Mesenchymal stem cell (in vitro differentiated cells and primary cell): ENCODE data around the gene PARP16.
A peak's percentile ranks its signal among the peaks of the same experiment; 100 is the strongest.

ENCODE experiments used
- DNase-seq: peaks from one replicate; pipeline ENCODE4 v3.0.0-alpha.2; 2013
- H2AFZ ChIP-seq: one replicate; pipeline ENCODE4 v1.6.1; 2013; ENCODE audit warnings: low read depth, mild to moderate bottlenecking, control low read depth, inconsistent platforms, low read length, moderate library complexity
- H2AK5ac ChIP-seq: 2 replicates; pipeline ENCODE4 v1.6.1; 2013; ENCODE audit warnings: low read length, moderate library complexity, mild to moderate bottlenecking, inconsistent platforms; ENCODE audit not compliant: severe bottlenecking
- H2BK120ac ChIP-seq: one replicate; pipeline ENCODE4 v1.6.1; 2013; ENCODE audit warnings: low read depth, mild to moderate bottlenecking, inconsistent platforms, low read length, moderate library complexity
- H2BK12ac ChIP-seq, 2 experiments: one replicate each; pipeline ENCODE4 v1.6.1; 2013; ENCODE audit warnings: inconsistent platforms in 2 of 2, low read length in 2 of 2, mild to moderate bottlenecking in 2 of 2, moderate library complexity in 2 of 2, control low read depth in 1 of 2
- H2BK15ac ChIP-seq: one replicate; pipeline ENCODE4 v1.6.1; 2013; ENCODE audit warnings: mild to moderate bottlenecking, low read depth, inconsistent platforms; ENCODE audit not compliant: poor library complexity, severe bottlenecking
- H2BK5ac ChIP-seq: 2 replicates; pipeline ENCODE4 v1.6.1; 2013; ENCODE audit warnings: low read depth, mild to moderate bottlenecking, low read length, control low read depth, inconsistent platforms; ENCODE audit not compliant: poor library complexity, severe bottlenecking
- H3K14ac ChIP-seq, 2 experiments: one replicate each; pipeline ENCODE4 v1.6.1; 2013; ENCODE audit warnings: inconsistent platforms in 2 of 2, low read length in 2 of 2, control low read depth in 1 of 2, mild to moderate bottlenecking in 1 of 2, moderate library complexity in 1 of 2
- H3K18ac ChIP-seq, 2 experiments: one replicate each; pipeline ENCODE4 v1.6.1; 2013; ENCODE audit warnings: inconsistent platforms in 2 of 2, low read length in 2 of 2, control low read depth in 1 of 2, low read depth in 1 of 2, mild to moderate bottlenecking in 1 of 2
- H3K23ac ChIP-seq, 2 experiments: one replicate each; pipeline ENCODE4 v1.6.1; 2013; ENCODE audit warnings: inconsistent platforms in 2 of 2, low read length in 2 of 2, mild to moderate bottlenecking in 2 of 2, moderate library complexity in 2 of 2, control low read depth in 1 of 2
- H3K27ac ChIP-seq: 2 replicates; pipeline ENCODE4 v1.5.1; 2013; ENCODE audit warnings: mild to moderate bottlenecking, moderate library complexity, low read length, control low read depth, inconsistent platforms; ENCODE audit not compliant: poor library complexity, severe bottlenecking
- H3K27me3 ChIP-seq, 2 experiments: 2 replicates each; pipeline versions ENCODE4 v1.6.1 to v1.7.0; 2013; ENCODE audit warnings: low read length in 2 of 2, mild to moderate bottlenecking in 2 of 2, moderate library complexity in 2 of 2, control low read depth in 1 of 2, inconsistent platforms in 1 of 2; ENCODE audit not compliant: control insufficient read depth in 1 of 2, insufficient read depth in 1 of 2
- H3K36me3 ChIP-seq, 2 experiments: 2 replicates each; pipeline versions ENCODE4 v1.6.1 to v1.7.0; 2013; ENCODE audit warnings: low read length in 2 of 2, control low read depth in 1 of 2, inconsistent platforms in 1 of 2, low read depth in 1 of 2, mild to moderate bottlenecking in 1 of 2; ENCODE audit not compliant: insufficient read depth in 2 of 2, control insufficient read depth in 1 of 2
- H3K4ac ChIP-seq, 2 experiments: one replicate each; pipeline ENCODE4 v1.6.1; 2013; ENCODE audit warnings: inconsistent platforms in 2 of 2, low read length in 2 of 2, mild to moderate bottlenecking in 2 of 2, moderate library complexity in 2 of 2, control low read depth in 1 of 2, low read depth in 1 of 2
- H3K4me1 ChIP-seq: 2 replicates; pipeline ENCODE4 v1.6.1; 2013; ENCODE audit warnings: low read depth, low read length, control low read depth; ENCODE audit not compliant: control insufficient read depth, insufficient read depth
- H3K4me2 ChIP-seq: 2 replicates; pipeline ENCODE4 v1.6.1; 2013; ENCODE audit warnings: low read length, mild to moderate bottlenecking, inconsistent platforms; ENCODE audit not compliant: poor library complexity, severe bottlenecking
- H3K4me3 ChIP-seq, 2 experiments: 2 replicates each; pipeline versions ENCODE4 v1.5.1 to v1.7.0; 2013; ENCODE audit warnings: low read length in 2 of 2, mild to moderate bottlenecking in 2 of 2, control low read depth in 1 of 2, low read depth in 1 of 2; ENCODE audit not compliant: insufficient read depth in 1 of 2
- H3K79me1 ChIP-seq: replicated peaks from 2 replicates; pipeline ENCODE4 v1.6.1; 2013; ENCODE audit warnings: mild to moderate bottlenecking, control low read depth, low read length, inconsistent platforms; ENCODE audit not compliant: poor library complexity, severe bottlenecking
- H3K9ac ChIP-seq: 2 replicates; pipeline ENCODE4 v1.7.0; 2013; ENCODE audit warnings: mild to moderate bottlenecking, low read length, moderate library complexity
- H3K9me3 ChIP-seq: 2 replicates; pipeline ENCODE4 v1.7.0; 2013; ENCODE audit warnings: mild to moderate bottlenecking, low read length; ENCODE audit not compliant: control insufficient read depth
- H4K8ac ChIP-seq: one replicate; pipeline ENCODE4 v1.6.1; 2013; ENCODE audit warnings: inconsistent platforms, mild to moderate bottlenecking, low read length, moderate library complexity
- H4K91ac ChIP-seq: one replicate; pipeline ENCODE4 v1.6.1; 2013; ENCODE audit warnings: mild to moderate bottlenecking, low read length, inconsistent platforms
- WGBS: methylation state at CpG from one replicate; pipeline ENCODE4 v1.1.7; 2013; ENCODE audit warnings: mixed read lengths; 5-methylcytosine and 5-hydroxymethylcytosine counted together

PARP16 gene

DNA sequence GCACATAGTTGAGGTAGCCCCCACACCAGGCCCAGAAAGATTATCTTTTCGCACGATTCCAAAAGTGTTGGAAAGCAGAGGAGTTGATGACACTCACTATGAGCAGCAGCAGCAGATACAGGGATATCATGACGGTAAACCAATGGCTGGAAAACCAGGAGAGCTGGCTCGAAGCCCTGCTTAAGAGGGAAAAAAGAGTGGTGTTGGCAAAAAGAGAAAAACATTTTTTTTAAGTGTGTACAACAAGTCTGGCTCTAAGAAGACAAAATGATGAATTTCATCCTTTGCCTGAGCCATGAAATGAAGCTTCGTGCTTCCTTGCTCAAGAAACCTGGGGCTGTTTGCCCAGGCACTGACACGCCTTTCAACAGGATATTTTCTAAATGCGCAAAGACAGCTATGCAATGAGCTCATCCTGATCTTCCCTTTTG lies 27.3 kb downstream of the PARP16 start:
- H3K18ac ChIP-seq, result peak overlapping the region in 1 of 2 experiments; percentile 18
- H4K8ac ChIP-seq, result no peak overlapping the region
- H3K4me3 ChIP-seq, result no peak overlapping the region
- no peak overlapping the region for H2BK12ac ChIP-seq
- no peak overlapping the region for H2AFZ ChIP-seq
- no peak overlapping the region for H2BK120ac ChIP-seq
- no peak overlapping the region for H3K23ac ChIP-seq
- no peaks in the 10 kb centered on the region for H3K27me3 ChIP-seq
- no peak overlapping the region for H4K91ac ChIP-seq
- no peak overlapping the region for H3K14ac ChIP-seq
- no peak overlapping the region for H2BK15ac ChIP-seq
- H3K36me3 ChIP-seq, result peaks cover 15 to 24% of the 10 kb centered on the region in 2 experiments
- H3K9me3 ChIP-seq, result no peaks in the 10 kb centered on the region
- H2AK5ac ChIP-seq, result no peak overlapping the region
- peaks cover 4% of the 10 kb centered on the region for H3K4me1 ChIP-seq
- H2BK5ac ChIP-seq, result no peak overlapping the region
- no peak overlapping the region for H3K4me2 ChIP-seq
- H3K27ac ChIP-seq, result no peak overlapping the region
- WGBS, result 88% methylated on average over 6 of the region's 7 CpGs
- no peak for DNase-seq
- H3K9ac ChIP-seq, result peak overlapping the region; percentile 51
- no peak overlapping the region for H3K4ac ChIP-seq
- no peaks in the 10 kb centered on the region for H3K79me1 ChIP-seq

DNA sequence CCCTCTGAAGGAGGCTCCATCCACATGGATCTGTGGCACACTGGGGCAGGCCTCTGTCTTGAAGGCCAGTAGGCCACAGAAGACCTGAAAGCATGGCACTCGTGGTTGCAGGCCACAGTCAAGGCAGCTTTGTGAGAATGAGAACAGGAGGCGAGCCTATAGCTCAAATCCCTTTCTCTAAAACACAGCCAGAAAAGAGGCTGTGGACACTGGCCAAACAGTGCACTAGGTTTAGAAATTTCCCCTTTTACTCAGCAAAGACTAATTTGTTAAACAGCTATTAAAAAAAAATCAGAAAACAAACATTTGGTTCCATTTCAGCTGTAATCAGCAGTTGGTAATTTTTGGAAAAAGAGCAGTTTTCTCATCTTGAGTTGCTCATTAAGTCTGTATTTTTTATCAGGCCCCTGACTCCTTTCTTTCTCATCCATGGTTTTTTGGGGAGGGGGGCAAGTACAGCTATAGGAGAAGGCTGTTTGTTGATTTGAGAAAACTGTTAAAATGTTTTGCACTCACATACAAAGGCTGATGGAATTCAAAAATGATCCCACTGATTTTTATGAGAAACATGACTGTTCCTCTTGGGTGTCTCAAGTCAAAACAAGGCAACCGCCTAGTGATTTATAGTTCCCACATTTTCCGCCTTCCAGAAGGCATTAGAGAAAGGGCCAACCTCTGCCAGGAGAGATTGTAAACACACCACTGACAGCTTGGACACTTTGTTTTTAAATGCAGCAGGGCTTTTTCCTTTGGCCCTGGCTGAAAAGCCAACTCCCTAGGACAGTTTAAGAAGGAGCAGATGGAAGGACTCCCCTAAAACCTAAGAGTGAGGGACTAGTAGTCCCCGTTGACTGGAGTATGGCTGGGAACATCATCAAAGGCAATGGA lies 28.1 kb downstream of the PARP16 start:
- peak; percentile 79 for DNase-seq
- Histone ChIP-seq H3K27me3 (no peaks in the 10 kb centered on the region), H3K27ac (no peak overlapping the region), H2BK5ac (no peak overlapping the region), H3K4me3 (no peak overlapping the region), H2AK5ac (no peak overlapping the region), H3K4me2 (no peak overlapping the region), H2AFZ (no peak overlapping the region), H3K36me3 (peaks cover 15 to 24% of the 10 kb centered on the region in 2 experiments), H3K23ac (no peak overlapping the region), H3K4ac (peak overlapping the region in 1 of 2 experiments; percentile 77), H3K9ac (peak overlapping the region; percentile 51), H2BK12ac (peak overlapping the region; percentile 47 to 86), H3K4me1 (peaks cover 4% of the 10 kb centered on the region), H3K79me1 (no peaks in the 10 kb centered on the region), H4K91ac (peak overlapping the region; percentile 46), H2BK120ac (no peak overlapping the region), H3K9me3 (no peaks in the 10 kb centered on the region), H2BK15ac (peak overlapping the region; percentile 75), H3K14ac (peak overlapping the region in 1 of 2 experiments; percentile 68), H3K18ac (peak overlapping the region; percentile 85 to 89), H4K8ac (peak overlapping the region; percentile 88)
- WGBS, result 46% methylated on average over 5 of the region's 5 CpGs

DNA sequence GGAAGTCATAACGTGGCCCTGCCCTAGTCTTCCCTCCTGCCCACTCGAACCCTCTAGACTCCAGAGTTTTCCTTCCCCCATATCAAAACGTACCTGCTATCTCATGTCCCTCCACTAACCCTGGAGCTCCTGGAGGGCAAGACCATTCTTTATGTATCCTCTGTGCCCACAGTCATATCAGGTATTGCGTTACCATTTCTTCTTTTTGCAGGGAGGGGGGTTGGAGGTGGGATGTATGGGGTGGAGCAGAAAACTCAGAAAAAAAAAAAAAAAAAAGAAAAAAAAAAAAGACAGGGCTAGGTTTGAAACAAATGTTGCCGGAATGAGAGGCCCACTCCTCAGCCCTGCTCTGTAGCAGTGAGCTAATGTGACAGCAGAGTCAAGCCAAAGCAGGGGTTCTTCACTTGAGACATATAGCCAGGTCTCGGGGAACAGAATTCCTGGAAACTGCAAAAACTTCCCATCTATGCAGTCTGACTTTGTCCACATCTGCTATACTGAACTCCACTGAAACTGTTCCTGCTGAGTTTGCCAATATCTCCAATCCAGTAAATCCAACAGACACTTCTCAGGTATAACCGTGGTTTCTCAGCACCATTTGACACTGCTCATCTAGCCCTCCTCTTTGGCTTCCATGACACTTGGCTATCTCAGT lies 31.1 kb downstream of the PARP16 start:
- WGBS, result 94% methylated on average over 7 of the region's 7 CpGs
- Histone ChIP-seq H2BK5ac (no peak overlapping the region), H3K23ac (no peak overlapping the region), H3K4ac (no peak overlapping the region), H4K8ac (no peak overlapping the region), H4K91ac (no peak overlapping the region), H2BK15ac (no peak overlapping the region), H2BK12ac (no peak overlapping the region), H2AFZ (no peak overlapping the region), H3K9ac (no peak overlapping the region), H3K4me2 (no peak overlapping the region), H3K4me3 (no peak overlapping the region), H3K36me3 (peaks cover 6 to 14% of the 10 kb centered on the region in 2 experiments), H3K4me1 (no peaks in the 10 kb centered on the region), H3K79me1 (no peaks in the 10 kb centered on the region), H3K14ac (no peak overlapping the region), H3K18ac (no peak overlapping the region), H3K9me3 (no peaks in the 10 kb centered on the region), H3K27ac (no peak overlapping the region), H2BK120ac (no peak overlapping the region), H2AK5ac (no peak overlapping the region), H3K27me3 (no peaks in the 10 kb centered on the region)
- DNase-seq, result no peak

DNA sequence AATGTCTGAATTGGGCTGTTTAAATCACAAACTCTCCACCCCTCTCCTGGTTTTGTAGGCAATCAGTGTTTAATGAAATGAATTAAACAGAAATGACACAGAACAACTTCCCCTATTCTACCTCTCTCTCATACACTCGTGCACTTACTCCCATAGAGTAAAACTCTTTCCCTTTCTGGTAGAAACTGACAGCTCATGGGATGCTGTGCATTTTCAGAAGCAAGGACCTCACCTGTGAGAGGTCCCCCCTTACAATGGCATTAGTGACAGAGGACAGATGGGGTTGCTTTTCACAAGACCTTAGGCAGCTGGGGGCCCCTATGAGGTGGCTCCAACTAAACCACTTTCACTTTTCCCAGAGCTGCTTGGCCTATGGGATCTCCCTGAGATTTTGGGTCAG lies 31.9 kb downstream of the PARP16 start:
- Histone ChIP-seq H2BK5ac (no peak overlapping the region), H3K23ac (no peak overlapping the region), H2AFZ (no peak overlapping the region), H3K36me3 (peaks cover 0 to 8% of the 10 kb centered on the region in 2 experiments), H3K9me3 (no peaks in the 10 kb centered on the region), H3K27ac (no peak overlapping the region), H4K8ac (no peak overlapping the region), H3K27me3 (no peaks in the 10 kb centered on the region), H2BK12ac (no peak overlapping the region), H2BK120ac (no peak overlapping the region), H2AK5ac (no peak overlapping the region), H3K14ac (no peak overlapping the region), H3K4me3 (peak overlapping the region in 1 of 2 experiments; percentile 36), H3K4me2 (no peak overlapping the region), H3K4ac (no peak overlapping the region), H4K91ac (no peak overlapping the region), H3K4me1 (no peaks in the 10 kb centered on the region), H2BK15ac (no peak overlapping the region), H3K79me1 (no peaks in the 10 kb centered on the region), H3K18ac (no peak overlapping the region), H3K9ac (no peak overlapping the region)
- 100% methylated on average over 1 of the region's 1 CpG for WGBS
- no peak for DNase-seq
